HG03095 (cell line): ENCODE measurements around the gene COL17A1.

ENCODE experiments used
- ATAC-seq: cut with Tn5 transposase; IDR thresholded peaks from one replicate; pipeline ENCODE4 v1.9.1; 2021; ENCODE audit warnings: moderate library complexity; ENCODE audit not compliant: unreplicated experiment

Gene COL17A1

DNA sequence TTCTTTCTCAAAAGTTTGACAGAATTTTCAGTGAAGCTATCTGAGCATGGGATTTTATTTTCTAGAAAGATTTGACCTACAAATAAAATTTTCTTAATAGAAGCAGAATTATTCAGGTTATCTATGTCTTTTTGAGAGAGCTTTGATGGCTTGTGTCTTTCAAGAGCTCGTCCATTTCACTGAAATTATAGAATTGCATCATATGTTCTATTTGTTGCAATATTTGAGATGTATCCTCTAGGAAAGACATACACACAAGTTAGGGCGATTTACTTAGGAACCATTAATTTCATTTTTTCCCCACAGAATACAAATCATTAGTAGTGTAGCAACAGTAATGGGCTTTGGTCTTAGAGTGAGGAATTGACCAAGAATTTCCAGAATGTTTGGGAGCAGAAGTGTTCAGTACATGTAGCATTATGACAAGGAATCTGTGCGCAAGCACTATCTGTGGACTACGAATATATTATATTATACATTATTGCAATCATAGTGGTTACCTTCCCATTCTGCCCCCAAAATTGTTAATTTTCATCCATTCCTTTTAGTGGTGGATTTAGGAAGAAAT, 12.8 kb upstream of the COL17A1 start:
- ATAC-seq: no peak

DNA sequence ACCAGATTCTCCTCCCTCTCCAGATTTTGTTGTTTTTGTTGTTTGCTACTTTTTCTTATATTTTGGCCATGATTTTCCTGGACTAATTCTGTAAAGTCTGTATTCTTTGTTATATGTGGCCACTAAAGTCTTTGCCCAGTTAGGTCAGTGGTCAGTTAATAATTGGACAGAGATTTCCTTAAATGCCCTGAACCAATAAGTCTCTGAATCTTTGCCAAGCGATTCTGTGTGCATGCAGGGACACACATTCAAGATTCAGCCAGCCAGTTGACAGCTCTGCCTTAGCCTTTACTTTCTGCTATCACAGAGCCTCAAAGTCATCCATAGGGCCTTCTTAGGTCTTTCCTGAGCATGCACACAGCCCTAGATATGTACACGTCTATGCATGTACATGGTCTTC, 11.0 kb upstream of the COL17A1 start:
- ATAC-seq: no peak

DNA sequence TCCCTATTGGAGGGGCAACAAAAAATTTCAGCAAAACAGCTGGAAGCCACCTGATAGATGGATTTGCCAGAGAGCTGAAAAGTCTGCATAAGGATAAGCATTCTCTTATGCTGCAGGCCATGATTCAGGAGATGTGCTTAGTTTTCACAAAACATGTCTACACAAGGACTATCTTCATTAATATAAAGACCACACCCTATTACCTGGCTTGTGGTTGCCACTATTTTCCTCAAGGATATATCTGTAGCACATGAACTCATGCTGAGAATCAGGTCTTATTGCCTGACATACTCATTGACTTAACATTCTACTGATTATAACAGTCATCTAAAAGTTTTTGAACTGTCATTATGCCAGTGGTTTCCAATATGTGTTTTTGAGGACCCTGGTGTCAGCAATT, 7.1 kb upstream of the COL17A1 start:
- ATAC-seq: no peak

DNA sequence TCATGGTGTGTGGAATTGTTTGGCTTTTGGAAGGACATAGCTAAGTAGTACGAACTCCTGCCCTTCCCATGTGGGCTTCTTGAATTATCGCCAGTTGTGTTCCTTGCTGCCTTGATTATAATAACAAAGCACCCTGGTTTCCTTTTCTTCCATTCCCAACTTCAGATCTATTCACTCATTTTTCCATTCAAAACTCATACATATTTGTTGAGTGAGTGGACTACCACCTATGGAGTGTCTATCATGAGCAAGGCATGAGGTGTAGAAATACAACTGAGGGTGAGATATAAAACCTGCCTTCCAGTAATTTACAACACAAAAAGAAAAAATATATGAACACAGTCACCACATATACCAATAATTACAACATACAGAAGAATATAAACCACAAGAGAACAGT, 4.9 kb upstream of the COL17A1 start:
- no peak for ATAC-seq

DNA sequence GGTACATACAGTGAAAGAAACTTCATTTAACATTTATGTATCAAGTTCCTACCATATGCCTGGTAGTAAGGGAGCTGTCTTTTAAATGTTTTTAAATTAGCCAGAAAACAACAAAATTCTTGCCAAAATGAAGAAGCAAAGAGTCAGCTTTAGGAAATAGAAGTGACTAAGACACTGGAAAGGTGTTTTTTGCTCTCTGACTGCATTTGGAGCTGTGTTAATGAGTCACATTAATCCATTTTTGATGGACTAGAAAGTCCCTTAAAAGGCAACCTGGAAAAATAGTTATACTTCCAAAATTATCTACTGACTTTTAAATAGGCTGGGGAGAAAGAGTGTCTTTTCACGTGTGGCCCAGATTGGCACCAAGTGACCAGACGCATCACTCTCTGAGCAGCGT, 3.9 kb upstream of the COL17A1 start:
- no peak for ATAC-seq

DNA sequence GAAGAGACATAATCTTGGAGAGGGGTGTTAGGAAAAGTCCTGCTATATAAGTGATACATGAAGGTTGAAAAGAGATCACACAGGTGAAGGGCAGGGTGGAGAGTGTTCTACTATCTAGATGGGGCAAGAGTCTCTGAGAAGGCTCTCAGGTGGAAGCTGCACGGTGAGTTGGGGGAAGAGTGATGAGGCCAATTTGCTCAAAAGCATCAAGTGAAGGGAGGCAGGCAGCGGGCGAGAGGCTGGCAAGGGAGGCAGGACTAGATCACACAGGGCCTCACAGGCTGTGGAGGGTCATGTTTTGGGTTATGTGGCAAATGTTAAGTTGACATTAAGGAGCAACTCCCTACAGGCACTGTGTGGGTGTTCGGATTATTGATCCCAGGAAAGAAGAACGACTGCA, 2.6 kb upstream of the COL17A1 start:
- ATAC-seq: no peak

DNA sequence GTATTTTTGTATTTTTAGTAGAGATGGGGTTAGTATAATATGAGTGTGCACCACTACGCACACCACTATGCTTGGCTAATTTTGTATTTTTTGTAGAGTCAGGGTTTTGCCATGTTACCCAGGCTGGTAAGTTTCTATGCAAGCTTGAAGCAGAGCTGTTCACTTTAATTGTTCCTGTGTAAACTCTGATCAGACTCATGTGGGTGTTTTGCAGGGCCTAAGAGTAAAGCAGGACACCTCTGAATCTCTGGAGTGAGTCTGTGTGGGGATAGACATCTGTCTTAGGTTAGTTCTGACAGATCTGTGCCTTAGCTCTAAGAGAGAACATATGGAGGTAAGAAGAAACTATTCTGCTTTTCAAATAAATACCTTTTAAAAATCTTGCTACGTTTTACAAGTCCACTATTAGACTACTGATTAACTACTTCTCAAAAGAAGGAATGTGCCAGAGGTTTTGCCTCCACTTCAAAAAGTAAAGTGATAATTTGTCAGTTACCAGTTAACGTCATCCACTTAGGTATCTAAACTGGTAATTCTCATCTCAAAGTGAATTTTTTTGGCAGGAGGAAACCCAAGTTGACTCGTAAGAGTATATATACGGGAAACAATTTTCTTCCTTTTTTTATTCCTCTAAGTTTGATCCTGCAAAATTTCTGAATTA, 1.1 kb downstream of the COL17A1 start:
- no peak for ATAC-seq

DNA sequence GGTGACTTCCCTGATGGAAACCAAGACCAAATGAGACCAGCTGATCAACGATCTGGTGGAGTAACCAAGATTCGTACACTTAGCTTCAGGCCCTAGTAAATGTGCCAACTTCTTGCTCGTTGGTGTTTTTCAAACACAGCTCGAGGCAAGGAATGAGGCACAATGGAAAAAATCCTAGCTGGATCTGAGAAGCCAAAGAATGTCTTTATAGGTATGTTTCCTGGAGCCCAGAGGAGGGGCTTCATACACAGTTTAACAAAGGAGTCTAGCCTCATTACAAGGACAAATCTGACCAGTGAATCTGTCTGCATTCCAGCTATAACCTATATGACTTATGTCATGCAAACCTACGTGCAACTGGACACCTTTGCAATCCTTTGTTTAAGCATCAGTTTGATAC, 3.7 kb downstream of the COL17A1 start:
- no peak for ATAC-seq

DNA sequence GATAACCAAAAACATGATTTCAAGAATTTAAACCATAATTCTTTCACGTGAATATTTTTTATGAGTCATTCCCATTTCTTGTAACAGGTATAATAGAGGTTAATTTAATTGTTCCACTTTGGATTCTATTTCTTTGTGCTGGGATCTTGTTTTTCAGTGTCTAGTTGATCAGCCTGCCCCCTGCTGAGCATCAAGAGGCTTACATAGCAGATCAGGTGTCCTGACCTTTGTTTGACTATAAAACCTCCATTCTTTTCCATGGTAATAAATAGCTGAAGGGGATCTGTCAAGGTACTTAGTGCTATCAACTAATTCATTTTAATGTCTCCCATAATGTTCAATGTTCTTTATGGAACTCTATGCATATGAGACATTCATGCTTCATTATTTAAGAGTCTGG, 4.9 kb downstream of the COL17A1 start:
- no peak for ATAC-seq

DNA sequence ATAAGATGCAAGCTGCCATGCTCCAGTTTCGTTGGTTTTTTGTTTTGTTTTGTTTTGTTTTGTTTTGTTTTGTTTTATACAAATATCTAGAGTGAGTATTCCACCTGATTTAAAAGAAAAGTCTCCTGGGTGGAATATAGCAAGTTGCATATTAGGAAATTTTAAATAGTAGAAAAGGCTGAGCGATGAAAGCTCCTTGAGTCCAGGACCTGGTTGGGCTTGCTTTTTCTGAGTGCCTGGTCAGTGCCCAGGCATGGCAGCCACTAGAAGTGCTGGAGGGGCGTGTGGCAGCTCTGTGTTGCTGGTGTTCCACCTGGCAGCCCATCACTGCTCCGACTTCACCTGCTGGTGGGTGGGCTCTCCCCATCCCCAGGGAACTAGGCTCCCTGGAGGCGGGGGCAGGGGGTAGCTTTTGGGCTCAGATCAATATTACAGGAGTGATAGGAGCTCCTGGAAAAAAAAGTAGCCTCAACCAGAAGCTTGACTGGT, 8.0 kb downstream of the COL17A1 start:
- ATAC-seq: no peak

DNA sequence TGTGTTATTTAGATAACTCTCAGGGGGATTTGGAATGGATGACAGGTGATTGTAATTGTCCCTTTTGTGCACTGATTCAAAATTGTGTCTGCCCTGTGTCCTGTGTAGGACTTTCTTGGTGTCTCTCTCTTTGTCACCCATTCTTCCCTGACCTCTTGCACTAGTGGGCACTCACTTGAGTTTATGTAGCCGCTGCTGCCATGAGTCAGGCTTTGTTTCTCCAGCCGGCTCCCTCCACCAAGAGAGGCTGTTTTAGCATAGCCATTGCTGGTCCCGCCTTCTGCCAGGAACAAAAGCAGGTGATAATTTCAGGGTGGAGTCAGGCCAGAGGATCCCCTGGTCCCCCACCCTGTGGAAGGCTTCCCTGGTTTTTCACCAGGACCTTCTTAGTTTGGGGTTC, 8.4 kb downstream of the COL17A1 start:
- ATAC-seq: no peak

DNA sequence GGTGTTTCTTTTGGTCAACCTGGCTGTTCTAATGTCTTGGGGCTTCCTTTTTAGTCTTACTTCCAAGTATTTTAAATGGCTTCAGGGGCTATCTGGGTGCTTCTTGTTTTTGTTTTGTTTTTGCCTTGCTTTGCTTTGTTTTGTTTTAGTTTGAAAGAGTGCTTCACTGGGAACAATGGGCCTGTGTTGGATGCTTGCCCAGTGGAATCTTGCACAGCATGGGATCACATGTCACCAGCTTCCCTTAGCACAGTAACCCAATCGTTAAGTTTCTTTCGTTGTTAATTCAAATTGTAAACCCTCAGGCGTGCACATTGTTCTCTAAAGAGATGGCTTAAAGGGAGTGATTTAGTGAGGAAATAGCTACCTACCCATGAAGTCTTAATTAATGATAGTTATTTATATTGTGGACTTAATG, 8.9 kb downstream of the COL17A1 start:
- no peak for ATAC-seq

DNA sequence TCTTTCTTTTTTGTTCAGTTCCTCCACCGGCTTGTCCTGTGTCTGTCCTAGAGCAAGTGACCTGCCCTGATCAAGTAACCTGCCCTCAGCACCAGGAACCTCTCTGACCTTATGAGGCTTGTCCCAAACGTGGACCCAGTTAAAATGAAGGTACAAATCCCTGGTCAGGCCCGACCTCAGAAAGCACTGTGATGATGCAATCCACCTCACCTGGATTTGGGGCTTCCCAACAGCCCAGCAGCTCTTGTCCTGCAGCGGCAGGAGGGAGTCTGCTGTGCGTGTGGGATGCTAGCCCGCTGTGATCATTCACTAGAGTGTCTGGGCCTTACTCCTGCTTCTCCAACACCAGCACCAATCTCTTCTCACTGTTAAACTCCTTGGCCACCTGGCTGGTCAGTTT, 11.2 kb downstream of the COL17A1 start:
- no peak for ATAC-seq

DNA sequence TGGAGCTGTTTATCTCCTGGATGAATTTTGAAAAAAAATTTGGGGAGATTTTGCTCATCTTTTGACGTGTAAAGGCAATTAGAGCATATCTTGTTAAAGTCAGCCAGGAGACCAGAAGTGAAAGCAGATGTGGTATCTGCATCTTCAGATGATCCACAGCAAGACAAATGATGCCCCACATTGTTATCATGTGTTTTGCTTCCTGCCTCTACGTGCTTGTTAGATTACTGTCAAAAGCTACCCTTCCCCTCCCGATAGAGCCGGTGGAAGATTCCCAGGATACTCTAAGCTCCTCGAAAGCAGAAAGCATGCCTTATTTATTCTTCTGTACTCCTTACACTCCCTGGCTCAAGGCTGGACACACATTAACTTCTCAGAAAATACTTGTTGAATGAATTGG, 12.9 kb downstream of the COL17A1 start:
- ATAC-seq: no peak

DNA sequence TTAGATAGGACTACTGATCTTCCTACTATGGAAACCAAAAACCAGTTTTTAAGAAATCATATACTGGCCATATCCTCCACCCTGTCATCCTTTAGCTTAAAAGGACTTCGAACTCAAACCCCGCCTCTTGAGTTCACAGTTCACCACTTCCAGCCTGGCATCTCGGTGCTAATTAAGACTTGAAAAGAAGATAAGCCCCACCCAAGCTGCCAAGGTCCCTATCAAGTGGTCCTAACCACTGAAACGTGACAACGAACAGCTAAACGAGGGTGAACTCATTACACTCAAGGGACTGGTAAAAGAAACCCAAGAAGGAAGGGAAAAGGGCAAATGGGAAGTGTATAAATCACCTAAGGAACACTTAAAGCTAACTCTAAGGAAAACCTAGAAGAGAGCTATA, 16.1 kb downstream of the COL17A1 start:
- no peak for ATAC-seq

DNA sequence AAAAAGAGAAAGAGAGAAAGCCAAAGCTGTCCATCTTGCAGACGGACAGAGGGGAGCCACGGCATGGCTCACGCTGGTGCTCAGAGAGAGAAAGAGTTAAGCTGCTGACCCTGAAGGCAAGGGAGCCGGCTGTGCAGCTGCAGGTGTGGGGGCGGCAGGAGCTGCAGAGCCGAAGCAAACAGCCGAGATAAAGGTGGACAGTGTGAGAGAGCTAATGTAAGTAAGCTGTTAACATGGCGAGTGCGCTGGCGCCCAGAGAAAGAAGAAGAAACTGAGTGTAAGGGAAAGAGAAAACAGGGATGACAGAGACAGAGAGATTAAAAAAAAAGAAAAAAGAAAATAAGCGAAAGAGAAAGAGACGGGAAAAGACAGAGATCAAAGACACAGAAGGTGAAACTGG, 18.2 kb downstream of the COL17A1 start:
- ATAC-seq: no peak

DNA sequence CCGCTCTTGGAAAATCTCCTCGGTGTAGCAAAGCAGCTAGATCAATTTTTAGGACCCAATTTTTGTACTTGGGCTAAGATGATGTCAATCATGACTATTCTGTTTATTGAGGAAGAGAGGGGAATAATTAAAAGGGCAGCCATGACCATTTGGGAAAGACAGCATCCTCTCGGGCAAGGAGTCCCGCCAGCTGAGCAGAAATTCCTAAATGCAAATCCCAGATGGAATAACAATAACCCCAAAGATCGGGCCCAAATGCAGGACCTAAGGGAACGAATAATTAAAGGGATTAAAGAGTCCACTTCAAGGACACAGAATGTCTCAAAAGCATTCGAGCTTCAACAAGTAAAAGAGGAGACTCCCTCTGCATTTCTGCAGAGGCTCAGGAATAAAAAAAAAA, 18.7 kb downstream of the COL17A1 start:
- no peak for ATAC-seq

DNA sequence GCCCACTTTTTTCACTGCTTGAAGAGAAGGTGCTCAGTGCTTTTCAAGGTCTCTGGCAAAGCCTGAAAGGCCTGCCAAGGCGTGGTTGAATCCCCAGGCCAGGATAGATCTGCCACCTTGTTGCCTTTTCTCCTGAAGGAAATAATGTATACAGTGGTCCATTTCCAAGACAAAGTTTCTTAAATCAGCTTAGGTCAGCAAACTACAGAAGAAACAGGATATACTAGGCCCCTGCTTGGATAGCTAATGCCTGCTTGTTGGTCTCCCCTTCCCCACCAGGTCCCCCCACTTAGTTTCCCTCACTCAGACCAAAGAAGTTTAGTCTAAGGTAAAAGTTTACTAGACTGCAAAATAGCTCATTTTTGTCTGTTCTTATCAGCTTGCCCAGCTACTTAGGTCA, 19.9 kb downstream of the COL17A1 start:
- no peak for ATAC-seq

DNA sequence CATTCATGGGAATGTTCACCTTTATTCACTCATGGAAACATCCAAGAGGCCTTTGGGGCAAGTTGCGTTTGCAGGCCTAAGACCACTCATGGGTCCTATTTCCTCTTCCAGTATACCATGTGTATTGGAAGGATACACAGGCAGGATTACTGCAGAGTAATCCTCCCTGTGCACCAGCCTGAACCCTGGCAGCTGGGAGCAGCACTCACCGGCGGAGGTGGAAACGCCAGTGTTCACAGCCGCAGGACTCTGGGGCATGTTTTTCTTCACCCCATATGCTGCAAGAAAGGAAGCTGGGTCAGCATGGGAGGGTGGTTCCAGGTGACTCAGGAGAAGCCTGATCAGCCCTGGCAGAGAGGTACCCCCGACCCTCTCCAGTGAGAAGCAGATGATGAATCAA, 24.5 kb downstream of the COL17A1 start:
- no peak for ATAC-seq

DNA sequence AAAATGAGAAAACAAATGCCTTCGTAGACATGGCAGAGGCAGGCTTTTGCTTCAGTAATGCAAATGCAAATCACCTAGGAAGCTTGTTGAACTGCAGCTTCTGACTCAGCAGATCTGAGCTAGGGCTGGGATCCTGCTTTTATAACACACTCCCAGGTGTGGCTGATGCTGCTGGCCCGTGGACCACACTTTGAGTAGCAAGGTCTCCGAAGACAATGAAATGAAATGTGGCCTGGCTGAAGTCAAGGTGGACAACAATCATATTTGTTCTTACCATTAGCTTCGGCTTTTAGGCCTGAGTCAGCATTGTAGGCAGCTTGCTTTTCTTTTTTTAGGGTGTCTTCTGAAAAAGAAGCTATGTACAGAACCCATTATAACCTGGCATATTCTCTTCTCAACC, 26.3 kb downstream of the COL17A1 start:
- no peak for ATAC-seq

DNA sequence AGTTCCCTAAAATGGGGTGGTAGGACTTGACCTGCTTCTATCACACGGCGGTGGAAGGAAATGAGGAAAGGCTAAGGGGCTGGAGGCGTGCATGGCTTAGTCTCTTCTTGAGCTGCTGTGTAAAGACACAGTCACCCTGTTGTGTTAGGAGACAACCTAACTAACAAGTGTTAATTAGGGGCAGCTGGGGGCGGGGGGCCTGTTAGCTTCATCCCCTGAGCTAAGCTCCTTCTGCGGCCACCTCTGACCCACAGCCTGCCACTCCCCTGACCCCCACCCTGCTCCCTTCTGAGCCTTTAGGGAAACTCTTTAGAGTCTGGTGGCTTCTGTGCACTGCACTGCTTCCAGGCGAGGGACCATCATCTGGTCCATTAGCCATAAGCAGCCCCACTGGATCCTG, 28.0 kb downstream of the COL17A1 start:
- no peak for ATAC-seq

DNA sequence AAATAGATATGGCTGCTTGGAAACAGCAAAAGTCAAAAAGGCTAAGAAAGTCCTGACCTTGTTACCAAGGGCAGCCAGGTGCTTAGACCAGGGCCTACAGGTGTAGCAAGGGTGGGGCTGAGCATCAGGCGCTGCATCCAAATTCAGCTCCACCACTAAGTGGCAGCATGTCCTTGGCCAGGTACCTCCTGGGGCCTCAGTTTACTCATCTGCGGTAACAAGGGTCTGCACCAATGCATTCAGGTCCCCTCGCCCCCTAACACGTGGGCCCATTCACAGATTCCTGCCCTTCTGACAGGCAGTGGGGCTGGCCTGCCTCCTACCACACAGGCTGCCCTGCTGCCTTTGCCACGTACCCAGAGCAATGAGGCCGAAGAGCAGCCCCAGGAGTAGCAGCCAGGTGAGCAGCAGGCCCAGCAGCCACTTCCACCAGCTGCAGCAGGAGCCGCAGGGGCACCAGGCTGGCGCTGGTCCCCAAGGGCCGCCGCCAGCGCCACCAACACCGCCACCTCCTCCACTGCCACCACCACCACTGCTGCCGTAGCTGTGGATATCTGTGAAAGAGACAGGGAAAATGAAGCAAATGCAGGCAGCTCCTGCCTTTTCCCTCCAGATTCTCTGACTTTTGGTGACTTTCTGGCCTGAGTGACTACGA, 28.9 kb downstream of the COL17A1 start:
- ATAC-seq: no peak

DNA sequence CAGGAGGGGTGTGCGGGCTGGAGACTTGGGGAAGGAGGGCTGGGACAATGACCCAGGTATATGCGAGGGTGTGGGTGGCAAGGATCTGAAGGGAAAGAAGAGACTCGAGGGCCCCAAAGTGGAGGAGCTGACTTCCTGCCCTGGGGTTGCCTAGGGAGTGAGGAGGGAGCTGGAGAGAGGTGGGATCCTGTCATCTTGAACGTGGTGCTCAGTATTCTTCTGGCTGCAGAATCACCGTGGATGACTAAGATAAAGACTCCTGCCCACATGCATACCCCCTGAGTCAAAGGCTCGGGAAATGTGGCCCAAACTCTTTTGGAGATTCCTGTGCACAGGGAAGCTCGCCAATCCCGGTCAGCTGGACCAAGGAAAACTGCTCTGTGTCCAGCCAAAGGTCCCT, 31.2 kb downstream of the COL17A1 start:
- no peak for ATAC-seq
